IMR-90 (cell line): ENCODE data around the gene DET1. TPM values are rescaled to one million over a fixed set of nuclear protein-coding genes. Genes with fewer than 3 reads are reported as not detected.

Experiments
- ATAC-seq: fragments of 200-7000 bp; cut with Tn5 transposase; 2 replicates; pipeline ENCODE4 v1.9.1; 2020; ENCODE audit warnings: low read depth, mild to moderate bottlenecking, moderate library complexity
- BruUV-seq: library from RNA; stranded (reverse); fragments of 400-500 nt; replicated peaks from 2 replicates; lab custom pipeline; 2021; lab: Mats Ljungman, UMichigan
- CTCF ChIA-PET: fragments of 300-600 bp; formaldehyde crosslinking; extraction: SDS; loops from one replicate; lab custom pipeline; 2021; ENCODE audit warnings: antibody characterized with exemption; lab: Yijun Ruan, JAX
- POLR2A ChIA-PET: fragments of 300-600 bp; sonication (Branson Sonifier 250); formaldehyde crosslinking; loops from one replicate; lab custom pipeline; 2022; ENCODE audit warnings: antibody characterized with exemption; ENCODE audit not compliant: unreplicated experiment; lab: Charles Lee
- DNase-seq: peaks from one replicate; pipeline ENCODE4 v3.0.0; 2013
- H2AFZ ChIP-seq: replicated peaks from 2 replicates; pipeline ENCODE3; 2013; ENCODE audit warnings: low read length, mild to moderate bottlenecking; ENCODE audit not compliant: poor library complexity
- H2AK5ac ChIP-seq: 2 replicates; pipeline ENCODE4 v1.6.1; 2013; ENCODE audit warnings: low read depth, low read length, inconsistent platforms
- H2AK9ac ChIP-seq: replicated peaks from 2 replicates; pipeline ENCODE3; 2013; ENCODE audit warnings: mild to moderate bottlenecking, low read depth, low read length, moderate library complexity; ENCODE audit not compliant: poor library complexity
- H2BK120ac ChIP-seq: 2 replicates; pipeline ENCODE4 v1.6.1; 2013; ENCODE audit warnings: low read depth, low read length, inconsistent platforms
- H2BK15ac ChIP-seq: 3 replicates; pipeline ENCODE4 v1.6.1; 2013; ENCODE audit warnings: low read depth, low read length, inconsistent platforms
- H2BK20ac ChIP-seq: 2 replicates; pipeline ENCODE4 v1.6.1; 2013; ENCODE audit warnings: low read depth, mild to moderate bottlenecking, inconsistent platforms, low read length, moderate library complexity
- H2BK5ac ChIP-seq: 2 replicates; pipeline ENCODE4 v1.6.1; 2013; ENCODE audit warnings: mild to moderate bottlenecking, low read depth, low read length, inconsistent platforms; ENCODE audit not compliant: poor library complexity, severe bottlenecking
- H3K14ac ChIP-seq: replicated peaks from 2 replicates; pipeline ENCODE4 v1.6.1; 2013; ENCODE audit warnings: low read depth, low read length, inconsistent platforms
- H3K18ac ChIP-seq: 2 replicates; pipeline ENCODE4 v1.6.1; 2013; ENCODE audit warnings: low read depth, low read length, control low read depth
- H3K23ac ChIP-seq: 2 replicates; pipeline ENCODE4 v1.6.1; 2013; ENCODE audit warnings: low read depth, low read length, inconsistent platforms
- H3K27ac ChIP-seq: 2 replicates; pipeline ENCODE4 v1.5.1; 2013; ENCODE audit warnings: mild to moderate bottlenecking, control low read depth, low read length; ENCODE audit not compliant: insufficient read depth
- H3K27me3 ChIP-seq: 2 replicates; pipeline ENCODE4 v1.6.1; 2013; ENCODE audit warnings: low read length; ENCODE audit not compliant: control insufficient read depth, insufficient read depth
- H3K36me3 ChIP-seq: 2 replicates; pipeline ENCODE4 v1.6.1; 2013; ENCODE audit warnings: low read length, mixed read lengths; ENCODE audit not compliant: control insufficient read depth, insufficient read depth
- H3K4ac ChIP-seq: 2 replicates; pipeline ENCODE4 v1.6.1; 2013; ENCODE audit warnings: low read depth, low read length, inconsistent platforms
- H3K4me1 ChIP-seq: 2 replicates; pipeline ENCODE4 v1.6.1; 2013; ENCODE audit warnings: low read length, mixed read lengths; ENCODE audit not compliant: control insufficient read depth, insufficient read depth
- H3K4me2 ChIP-seq: 2 replicates; pipeline ENCODE4 v1.6.1; 2013; ENCODE audit warnings: low read depth, mild to moderate bottlenecking, control low read depth, low read length, moderate library complexity
- H3K4me3 ChIP-seq: 2 replicates; pipeline ENCODE4 v1.5.1; 2013; ENCODE audit warnings: low read depth, mild to moderate bottlenecking, control low read depth, low read length, moderate library complexity; ENCODE audit not compliant: insufficient read depth
- H3K56ac ChIP-seq: 2 replicates; pipeline ENCODE4 v1.6.1; 2013; ENCODE audit warnings: low read length, inconsistent platforms; ENCODE audit not compliant: insufficient read depth; ENCODE audit errors: extremely low read depth
- H3K79me1 ChIP-seq, 2 experiments: 2 replicates each; pipeline ENCODE4 v1.6.1; 2013; ENCODE audit warnings: low read length in 2 of 2, inconsistent platforms in 1 of 2, low read depth in 1 of 2
- H3K9ac ChIP-seq: 2 replicates; pipeline ENCODE4 v1.6.1; 2013; ENCODE audit warnings: low read depth, low read length, control low read depth
- H3K9me1 ChIP-seq: 2 replicates; pipeline ENCODE4 v1.6.1; 2013; ENCODE audit warnings: low read length, inconsistent platforms; ENCODE audit not compliant: insufficient read depth
- H3K9me3 ChIP-seq: 2 replicates; pipeline ENCODE4 v1.6.1; 2013; ENCODE audit warnings: low read length; ENCODE audit not compliant: control insufficient read depth, insufficient read depth
- H4K20me1 ChIP-seq: 2 replicates; pipeline ENCODE4 v1.6.1; 2013; ENCODE audit warnings: low read length, inconsistent platforms; ENCODE audit not compliant: insufficient read depth
- H4K5ac ChIP-seq: 2 replicates; pipeline ENCODE4 v1.6.1; 2013; ENCODE audit warnings: mild to moderate bottlenecking, low read depth, low read length, control low read depth
- H4K8ac ChIP-seq, 2 experiments: 2 replicates each; pipeline ENCODE4 v1.6.1; 2013; ENCODE audit warnings: low read depth in 2 of 2, low read length in 2 of 2, control low read depth in 1 of 2, inconsistent platforms in 1 of 2
- H4K91ac ChIP-seq: 2 replicates; pipeline ENCODE4 v1.6.1; 2013; ENCODE audit warnings: low read depth, low read length, inconsistent platforms; ENCODE audit not compliant: insufficient read depth
- BHLHE40 ChIP-seq: fragments of 150-350 bp; IDR thresholded peaks from 2 replicates; pipeline ENCODE4 v1.6.1; 2016; ENCODE audit warnings: mild to moderate bottlenecking, low read depth, low read length
- CEBPB ChIP-seq: IDR thresholded peaks from 2 replicates; pipeline ENCODE4 v1.6.1; 2012; ENCODE audit warnings: low read depth, low read length, improper control_type of control experiment
- CHD1 ChIP-seq: IDR thresholded peaks from 2 replicates; pipeline ENCODE4 v1.6.1; 2012; ENCODE audit warnings: low read depth, low read length, improper control_type of control experiment
- CTCF ChIP-seq: conservative IDR thresholded peaks from 2 replicates; pipeline ENCODE4 v1.5.1; 2012; ENCODE audit warnings: mild to moderate bottlenecking, low read depth, low read length, improper control_type of control experiment
- ELK1 ChIP-seq: fragments of 150-350 bp; IDR thresholded peaks from 2 replicates; pipeline ENCODE4 v1.6.1; 2016; ENCODE audit warnings: low read depth, mild to moderate bottlenecking, low read length, moderate library complexity, borderline replicate concordance
- FOS ChIP-seq: fragments of 150-350 bp; IDR thresholded peaks from 2 replicates; pipeline ENCODE4 v1.6.1; 2016; ENCODE audit warnings: low read depth, low read length
- MAFK ChIP-seq: IDR thresholded peaks from 2 replicates; pipeline ENCODE4 v1.6.1; 2012; ENCODE audit warnings: low read depth, low read length, improper control_type of control experiment
- MAZ ChIP-seq: IDR thresholded peaks from 2 replicates; pipeline ENCODE4 v1.6.1; 2012; ENCODE audit warnings: low read depth, mild to moderate bottlenecking, low read length, improper control_type of control experiment, moderate library complexity, borderline replicate concordance
- MXI1 ChIP-seq: IDR thresholded peaks from 2 replicates; pipeline ENCODE4 v1.6.1; 2012; ENCODE audit warnings: low read depth, mild to moderate bottlenecking, low read length, moderate library complexity, borderline replicate concordance
- NFE2L2 ChIP-seq: fragments of 150-350 bp; IDR thresholded peaks from 2 replicates; pipeline ENCODE4 v1.6.1; 2016; ENCODE audit warnings: low read depth, mild to moderate bottlenecking, low read length
- POLR2A ChIP-seq: IDR thresholded peaks from 2 replicates; pipeline ENCODE4 v1.6.1; 2012; ENCODE audit warnings: mild to moderate bottlenecking, low read depth, low read length
- RAD21 ChIP-seq: IDR thresholded peaks from 2 replicates; pipeline ENCODE4 v1.6.1; 2012; ENCODE audit warnings: low read length, improper control_type of control experiment
- RCOR1 ChIP-seq: IDR thresholded peaks from 2 replicates; pipeline ENCODE4 v1.6.1; 2012; ENCODE audit warnings: mild to moderate bottlenecking, low read length, improper control_type of control experiment; ENCODE audit not compliant: insufficient replicate concordance
- RFX5 ChIP-seq: IDR thresholded peaks from 2 replicates; pipeline ENCODE4 v1.8.0; 2012; ENCODE audit warnings: low read depth, mild to moderate bottlenecking, low read length, moderate library complexity
- SMC3 ChIP-seq: fragments of 150-350 bp; IDR thresholded peaks from 2 replicates; pipeline ENCODE4 v1.6.1; 2016; ENCODE audit warnings: low read depth, mild to moderate bottlenecking, antibody characterized with exemption, low read length, moderate library complexity
- WGBS, 2 experiments: methylation state at CpG; one replicate each; pipeline versions ENCODE4 v1.1.5 to v1.1.7; 2013; ENCODE audit warnings: missing lambda C conversion rate in 2 of 2; ENCODE audit not compliant: insufficient read length in 1 of 2; ENCODE audit errors: extremely low coverage in 2 of 2; 5-methylcytosine and 5-hydroxymethylcytosine counted together
- dilution Hi-C: fragments of 300-500 bp; cut with HindIII; formaldehyde crosslinking; loops from one replicate; pipeline ENCODE4 v1.14.3; 2018; ENCODE audit warnings: low sequenced_read_pairs; ENCODE audit not compliant: unreplicated experiment
- in situ Hi-C: fragments of 300-500 bp; cut with MboI; formaldehyde crosslinking; loops from 3 replicates; pipeline ENCODE4 v1.14.3; 2019; ENCODE audit warnings: low sequenced_read_pairs, inconsistent platforms, mixed read lengths
- intact Hi-C: fragments of 100-400 bp; cut with micrococcal nuclease; formaldehyde crosslinking; loops from 2 replicates; pipeline ENCODE4 v1.10.0; 2022
- polyA plus RNA-seq, 3 experiments: library from polyadenylated mRNA; depleted of rRNA; stranded (reverse); fragments of >200 nt; gene quantifications; 2 replicates each; pipeline ENCODE4 v1.2.3, GENCODE V29; 2012; ENCODE audit warnings: low replicate concordance in 1 of 3
- total RNA-seq: library from RNA; depleted of rRNA; stranded (reverse); fragments of >200 nt; gene quantifications from 2 replicates; pipeline ENCODE4 v1.2.3, GENCODE V29; 2012
- TF ChIP-seq, protein P1 (sequence below): fragments of 150-350 bp; IDR thresholded peaks from 2 replicates; pipeline ENCODE4 v1.6.1; 2017; ENCODE audit warnings: mild to moderate bottlenecking, antibody characterized with exemption, low read length, low read depth

DET1 gene
- total and polyA plus RNA-seq, 2 of the 4 experiments (the other 2 are of a cell fraction), result 5.6 to 9.1 TPM

DNA sequence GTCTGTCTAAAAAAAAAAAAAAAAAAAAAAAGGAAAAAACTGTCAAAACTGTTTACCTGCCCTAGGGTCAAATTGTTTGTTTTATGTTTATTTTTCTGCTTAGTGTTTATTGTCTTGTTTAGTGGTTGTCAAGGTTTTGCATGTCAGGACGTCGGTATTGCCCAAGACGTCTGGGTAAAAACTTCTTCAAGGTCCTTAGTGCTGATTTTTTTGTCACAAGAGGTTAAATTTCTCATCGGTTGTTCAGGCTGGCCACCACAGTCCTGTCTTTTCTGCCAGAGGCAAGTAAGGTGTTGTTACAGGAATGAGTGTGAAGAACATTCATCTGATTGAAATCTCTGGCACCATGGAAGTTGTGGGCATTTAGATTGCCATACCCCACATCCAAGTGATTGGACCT, 7.0 kb downstream of the DET1 start:
- BruUV-seq, result no TSS peak
- H2AFZ ChIP-seq, result no peak overlapping the region
- intact Hi-C loops, result no loop called here
- H3K4ac ChIP-seq, result no peak overlapping the region
- CTCF ChIA-PET, result no interaction called here
- no peak overlapping the region for H4K8ac ChIP-seq
- H3K9me1 ChIP-seq, result peaks cover 7% of the 10 kb centered on the region; the same call in 1 of the 2 replicates
- peaks cover 4% of the 10 kb centered on the region for H3K4me1 ChIP-seq
- no peak overlapping the region for H2AK5ac ChIP-seq
- H4K20me1 ChIP-seq, result no peaks in the 10 kb centered on the region
- ATAC-seq (no peak), DNase-seq (no peak)
- H3K79me1 ChIP-seq, result peaks cover 14% of the 10 kb centered on the region in 2 experiments
- H3K14ac ChIP-seq, result no peak overlapping the region
- no peak overlapping the region for H3K9ac ChIP-seq
- H2AK9ac ChIP-seq, result no peak overlapping the region
- no peak overlapping the region for H3K18ac ChIP-seq
- no peak overlapping the region for H4K91ac ChIP-seq
- H3K4me3 ChIP-seq, result no peak overlapping the region
- H4K5ac ChIP-seq, result no peak overlapping the region
- no peaks in the 10 kb centered on the region for H3K27me3 ChIP-seq
- no peak overlapping the region for H2BK15ac ChIP-seq
- H3K9me3 ChIP-seq, result no peaks in the 10 kb centered on the region
- in situ Hi-C loops, result no loop called here
- H2BK5ac ChIP-seq, result no peak overlapping the region
- no peak overlapping the region for H3K27ac ChIP-seq
- POLR2A ChIA-PET, result no interaction called here
- H2BK20ac ChIP-seq, result no peak overlapping the region
- no peaks in the 10 kb centered on the region; the same call in 1 of the 2 replicates for H3K36me3 ChIP-seq
- dilution Hi-C loops, result no loop called here
- H3K4me2 ChIP-seq, result no peak overlapping the region
- H3K23ac ChIP-seq, result no peak overlapping the region
- TF ChIP-seq NFE2L2 (no peak), MXI1 (no peak), MAFK (no peak), CTCF (no peak), FOS (no peak), POLR2A (no peak), CEBPB (no peak), ELK1 (no peak), SMC3 (no peak), RCOR1 (no peak), BHLHE40 (no peak), RFX5 (no peak), RAD21 (no peak), MAZ (no peak), CHD1 (no peak)
- TF ChIP-seq, protein P1, sequence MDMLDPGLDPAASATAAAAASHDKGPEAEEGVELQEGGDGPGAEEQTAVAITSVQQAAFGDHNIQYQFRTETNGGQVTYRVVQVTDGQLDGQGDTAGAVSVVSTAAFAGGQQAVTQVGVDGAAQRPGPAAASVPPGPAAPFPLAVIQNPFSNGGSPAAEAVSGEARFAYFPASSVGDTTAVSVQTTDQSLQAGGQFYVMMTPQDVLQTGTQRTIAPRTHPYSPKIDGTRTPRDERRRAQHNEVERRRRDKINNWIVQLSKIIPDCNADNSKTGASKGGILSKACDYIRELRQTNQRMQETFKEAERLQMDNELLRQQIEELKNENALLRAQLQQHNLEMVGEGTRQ, result no peak
- no CpG with 5 or more reads among the region's 4 CpGs for WGBS, 2 experiments
- H3K56ac ChIP-seq, result no peak overlapping the region
- H2BK120ac ChIP-seq, result no peak overlapping the region
